Central memory CD8-positive, alpha-beta T cell (primary cell): Measurements from ENCODE around the gene PLEKHH3.

Source experiments
- ATAC-seq: fragments of 150-1000 bp; cut with Tn5 transposase; replicated peaks from 2 replicates; pipeline ENCODE4 v1.10.0; 2022; ENCODE audit warnings: mild to moderate bottlenecking, moderate FRiP score, moderate number of reproducible peaks; ENCODE audit not compliant: poor library complexity, severe bottlenecking; ENCODE audit errors: extremely low read depth
- DNase-seq, 2 donors: peaks; one replicate each; pipeline ENCODE4 v3.0.0; 2021; ENCODE audit warnings: low spot score in 2 of 2
- H3K27ac Mint-ChIP-seq: one replicate; pipeline ENCODE4 v1.8.0; 2022; ENCODE audit warnings: low read depth, mild to moderate bottlenecking, moderate library complexity, mixed read lengths
- H3K27me3 Mint-ChIP-seq: one replicate; pipeline ENCODE4 v1.8.0; 2022; ENCODE audit warnings: mixed read lengths
- H3K36me3 Mint-ChIP-seq: one replicate; pipeline ENCODE4 v1.8.0; 2022; ENCODE audit warnings: mild to moderate bottlenecking, moderate library complexity, mixed read lengths; ENCODE audit not compliant: insufficient read depth
- H3K4me1 Mint-ChIP-seq: one replicate; pipeline ENCODE4 v1.8.0; 2022; ENCODE audit warnings: mixed read lengths
- H3K4me3 Mint-ChIP-seq: one replicate; pipeline ENCODE4 v1.8.0; 2022; ENCODE audit warnings: mild to moderate bottlenecking, moderate library complexity, mixed read lengths
- H3K9me3 Mint-ChIP-seq: one replicate; pipeline ENCODE4 v1.8.0; 2022; ENCODE audit warnings: mixed read lengths

The PLEKHH3 gene

DNA sequence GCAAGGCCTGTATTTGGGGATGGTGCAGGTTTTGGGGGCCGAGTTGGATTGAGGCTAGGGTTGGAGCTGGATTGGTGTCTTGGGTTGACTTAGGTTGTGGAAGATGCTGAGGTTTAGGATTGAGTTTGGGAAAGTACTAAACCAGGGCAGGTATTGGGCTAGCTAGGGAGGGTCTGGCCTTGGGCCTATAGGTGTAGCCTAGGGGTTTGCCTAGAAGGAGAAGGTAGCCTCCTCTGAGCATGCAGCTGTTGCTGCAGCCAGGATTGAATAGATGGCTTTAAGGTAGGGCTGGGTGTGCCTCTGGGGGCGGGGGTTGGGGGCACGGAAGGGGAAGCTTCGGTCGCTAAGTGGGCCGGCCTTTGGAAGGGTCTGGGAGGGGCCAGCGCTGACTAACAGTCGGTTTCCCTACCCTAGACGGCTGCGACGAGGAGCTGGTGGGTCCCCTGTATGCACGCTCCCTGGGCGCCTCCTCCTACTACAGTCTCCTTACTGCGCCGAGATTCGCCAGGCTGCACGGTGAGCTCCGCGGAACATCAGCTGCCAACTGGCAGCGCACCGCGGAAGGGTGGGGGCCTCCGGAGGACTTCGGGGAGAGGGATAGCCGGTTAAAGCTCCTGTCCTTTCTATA, 6.7 kb upstream of the PLEKHH3 start:
- H3K4me3 Mint-ChIP-seq, result peak overlapping the region; percentile 59
- no peak overlapping the region for H3K27ac Mint-ChIP-seq
- H3K27me3 Mint-ChIP-seq, result peaks cover 34% of the 10 kb centered on the region
- peaks cover 44% of the 10 kb centered on the region for H3K4me1 Mint-ChIP-seq
- peaks cover 9% of the 10 kb centered on the region for H3K36me3 Mint-ChIP-seq
- DNase-seq (no peak), ATAC-seq (no peak)
- no peaks in the 10 kb centered on the region for H3K9me3 Mint-ChIP-seq

DNA sequence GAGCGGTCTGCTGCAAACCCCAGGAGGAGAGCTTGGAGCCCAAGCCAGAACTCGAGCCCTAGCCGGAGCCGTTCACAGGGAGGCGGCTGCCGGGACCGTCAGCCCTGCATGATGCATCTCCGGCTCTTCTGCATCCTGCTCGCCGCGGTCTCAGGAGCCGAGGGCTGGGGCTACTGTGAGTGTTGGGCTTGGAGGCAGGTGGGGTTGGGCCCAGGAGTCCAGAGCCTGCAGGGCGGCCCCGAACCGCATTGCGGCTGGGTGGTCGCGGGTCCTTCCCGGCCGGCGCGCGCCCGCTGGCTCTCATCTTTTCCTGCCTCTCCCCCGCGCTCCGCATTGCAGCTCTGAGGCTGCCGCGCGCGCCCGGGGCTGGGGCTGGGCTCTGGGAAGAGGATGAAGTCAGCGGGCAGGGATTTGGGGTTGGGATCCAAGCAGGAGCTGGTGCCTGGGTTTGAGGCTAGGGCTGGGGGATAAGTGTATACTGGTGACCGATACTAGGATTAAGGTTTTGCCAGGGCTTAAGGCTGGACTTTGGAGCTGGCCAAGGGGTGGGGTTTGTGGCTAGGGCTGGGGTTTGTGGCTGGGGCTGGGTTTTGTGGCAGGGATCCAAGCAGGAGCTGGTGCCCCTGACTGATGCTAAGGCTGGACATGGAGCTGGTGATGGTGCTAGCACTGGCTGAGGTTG, 6.1 kb upstream of the PLEKHH3 start:
- Mint-ChIP-seq H3K9me3 (no peaks in the 10 kb centered on the region), H3K27ac (no peak overlapping the region), H3K4me3 (peak overlapping the region; percentile 59), H3K36me3 (peaks cover 11% of the 10 kb centered on the region), H3K27me3 (peaks cover 34% of the 10 kb centered on the region), H3K4me1 (peaks cover 47% of the 10 kb centered on the region)
- DNase-seq (no peak), ATAC-seq (no peak)

DNA sequence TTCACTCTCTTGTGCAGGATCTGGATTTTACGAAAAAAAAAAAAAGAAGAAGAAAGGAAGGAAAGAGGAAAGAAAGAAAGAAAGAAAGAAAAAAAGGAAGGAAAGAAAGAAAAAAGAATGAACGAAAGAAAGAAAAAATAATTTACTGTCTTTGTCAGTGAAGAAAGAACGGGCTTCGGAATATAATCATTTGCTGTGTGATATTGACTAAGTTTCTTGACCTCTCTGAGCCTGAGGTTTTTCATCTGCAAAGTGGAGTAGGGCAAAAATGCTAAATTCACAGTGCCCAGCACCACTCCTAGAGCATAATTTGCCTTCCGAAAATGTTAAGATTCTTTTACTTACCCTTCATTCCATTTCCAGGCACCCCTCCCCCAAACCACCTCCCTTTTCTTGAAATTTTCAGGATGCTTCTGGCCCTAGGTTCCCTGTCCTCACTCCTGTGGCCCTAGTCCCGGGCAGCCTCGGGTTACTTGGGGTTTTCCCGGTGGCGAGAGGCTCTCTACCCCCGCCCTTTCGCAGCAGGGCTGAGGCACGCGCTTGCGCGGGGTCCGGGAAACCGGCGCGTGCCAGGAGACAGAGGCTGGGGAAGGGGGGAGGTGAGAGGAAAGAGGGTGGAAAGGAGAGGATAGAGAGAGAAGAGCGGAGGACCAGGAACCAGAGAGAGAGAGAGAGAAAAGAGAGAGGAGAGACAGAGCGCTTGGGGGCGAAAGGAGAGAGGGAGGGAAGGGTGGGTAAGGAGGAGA, 5.4 kb upstream of the PLEKHH3 start, which contains the start of gene CNTNAP1:
TSS of gene CNTNAP1 (plus strand) at position 556 of the 746 bp plus-strand sequence. CDS start 299 bp downstream, outside the sequence.
- peaks cover 36% of the 10 kb centered on the region for H3K27me3 Mint-ChIP-seq

DNA sequence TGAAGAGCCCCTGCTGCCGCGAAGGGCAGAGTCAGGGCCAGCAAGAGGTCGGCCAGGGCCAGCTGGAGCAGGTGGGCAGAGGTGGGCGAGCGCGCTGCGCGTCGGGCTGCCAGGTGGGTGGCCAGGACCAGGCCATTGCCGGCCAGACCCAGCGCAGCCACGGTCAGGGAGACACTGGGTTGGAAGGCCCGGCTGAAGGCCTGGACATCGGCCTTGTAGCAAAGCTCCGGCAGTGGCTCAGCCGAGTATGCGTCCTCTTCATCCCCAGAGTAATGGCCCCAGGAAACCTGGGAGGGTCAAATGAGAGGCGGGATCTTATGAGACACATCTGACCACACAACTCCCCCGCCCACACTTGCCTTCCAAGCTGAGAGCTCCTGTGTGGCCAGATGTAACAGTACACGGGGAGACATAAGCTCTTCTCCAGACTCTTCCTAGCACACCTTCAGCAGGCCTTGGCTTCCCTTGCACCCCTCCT, 3.6 kb upstream of the PLEKHH3 start:
- H3K9me3 Mint-ChIP-seq, result no peaks in the 10 kb centered on the region
- H3K4me1 Mint-ChIP-seq, result peaks cover 57% of the 10 kb centered on the region
- DNase-seq, result no peak
- peak overlapping the region; percentile 85 for H3K4me3 Mint-ChIP-seq
- ATAC-seq, result no peak
- peak overlapping the region; percentile 46 for H3K27ac Mint-ChIP-seq
- peaks cover 12% of the 10 kb centered on the region for H3K36me3 Mint-ChIP-seq
- H3K27me3 Mint-ChIP-seq, result peaks cover 48% of the 10 kb centered on the region

More for the DNA sequence above, 5.4 kb upstream of the PLEKHH3 start, which contains the start of gene CNTNAP1:
- Mint-ChIP-seq H3K9me3 (no peaks in the 10 kb centered on the region), H3K4me3 (peak within 1 kb of the TSS; percentile 59), H3K4me1 (peaks cover 52% of the 10 kb centered on the region), H3K36me3 (peaks cover 13% of the 10 kb centered on the region), H3K27ac (peak within 1 kb of the TSS; percentile 46)
- DNase-seq (no peak), ATAC-seq (no peak)

DNA sequence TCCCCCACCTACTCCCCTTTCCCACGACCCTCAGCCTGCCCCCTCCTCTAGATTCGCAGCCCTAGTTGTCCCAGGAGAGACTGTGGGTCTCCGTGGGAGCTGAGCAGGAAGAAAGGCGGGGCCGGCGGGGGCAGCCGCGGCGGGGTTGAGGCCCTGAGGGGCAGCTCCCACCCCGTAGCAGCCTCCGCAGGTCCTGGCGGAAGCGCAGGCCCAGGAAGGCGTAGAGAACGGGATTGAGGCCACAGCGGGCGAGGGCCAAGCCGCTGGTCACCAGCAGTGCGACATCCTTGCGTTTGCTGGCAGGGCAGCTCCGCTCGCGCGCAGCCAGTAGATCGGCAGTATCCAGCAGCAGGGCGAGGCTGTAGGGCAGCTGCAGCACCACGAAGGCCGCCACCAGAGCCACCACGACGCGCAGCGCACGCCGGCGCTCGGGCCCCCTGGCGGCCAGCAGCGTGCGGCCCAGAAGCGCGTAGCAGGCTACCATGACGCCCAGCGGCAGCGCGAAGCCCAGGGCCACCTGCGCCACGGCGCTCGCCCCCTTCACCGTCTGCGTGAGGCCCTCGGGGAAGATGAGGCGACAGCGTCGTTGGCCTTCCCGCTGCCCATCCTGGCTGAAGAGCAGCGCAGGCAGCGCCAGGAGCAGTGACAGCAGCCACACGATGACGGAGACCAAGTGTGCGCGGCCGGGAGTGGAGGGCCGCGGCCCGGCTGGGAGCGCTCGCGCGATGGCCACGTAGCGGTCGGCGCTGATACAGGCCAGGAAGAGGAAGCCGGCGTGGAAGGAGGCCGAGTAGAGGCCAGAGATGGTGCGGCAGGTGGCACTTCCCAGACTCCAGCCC, 2.9 kb upstream of the PLEKHH3 start:
- ATAC-seq (peak; percentile 61), DNase-seq (peak; percentile 53 to 66)
- peaks cover 52% of the 10 kb centered on the region for H3K27me3 Mint-ChIP-seq
- no peaks in the 10 kb centered on the region for H3K9me3 Mint-ChIP-seq
- H3K36me3 Mint-ChIP-seq, result peaks cover 12% of the 10 kb centered on the region
- no peak overlapping the region for H3K27ac Mint-ChIP-seq
- peak overlapping the region; percentile 85 for H3K4me3 Mint-ChIP-seq
- H3K4me1 Mint-ChIP-seq, result peaks cover 61% of the 10 kb centered on the region

DNA sequence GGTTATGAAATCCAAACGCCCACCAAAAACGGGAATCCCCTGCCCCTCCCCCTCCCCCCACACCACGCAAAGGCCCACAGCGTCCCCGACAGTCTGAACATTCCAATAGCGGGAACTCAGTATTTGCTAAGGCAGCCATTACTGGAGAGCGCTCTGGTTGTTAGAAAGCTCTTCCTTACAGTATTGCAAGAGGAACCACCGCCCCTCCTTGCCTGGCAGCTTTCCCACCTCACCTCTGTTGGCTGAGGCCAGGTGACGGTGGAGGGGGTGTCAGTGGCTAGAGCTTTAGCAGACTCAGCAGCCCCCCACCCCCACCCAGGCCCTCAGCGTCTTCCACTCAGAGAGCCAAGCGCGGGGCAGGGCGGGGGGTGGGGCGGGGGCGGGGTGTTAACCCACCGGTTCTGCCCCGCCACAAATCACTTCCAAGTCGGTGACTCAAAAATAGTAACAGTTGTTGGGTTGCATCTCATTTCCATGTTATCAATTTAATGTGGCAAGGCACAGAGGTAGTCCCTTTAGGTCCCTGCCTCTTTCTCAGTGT, 2.2 kb upstream of the PLEKHH3 start:
- DNase-seq, result no peak
- Mint-ChIP-seq H3K36me3 (peaks cover 11% of the 10 kb centered on the region), H3K9me3 (no peaks in the 10 kb centered on the region), H3K27ac (no peak overlapping the region), H3K27me3 (peaks cover 59% of the 10 kb centered on the region), H3K4me1 (peaks cover 68% of the 10 kb centered on the region), H3K4me3 (peak overlapping the region; percentile 85)
- ATAC-seq, result peak; percentile 4

DNA sequence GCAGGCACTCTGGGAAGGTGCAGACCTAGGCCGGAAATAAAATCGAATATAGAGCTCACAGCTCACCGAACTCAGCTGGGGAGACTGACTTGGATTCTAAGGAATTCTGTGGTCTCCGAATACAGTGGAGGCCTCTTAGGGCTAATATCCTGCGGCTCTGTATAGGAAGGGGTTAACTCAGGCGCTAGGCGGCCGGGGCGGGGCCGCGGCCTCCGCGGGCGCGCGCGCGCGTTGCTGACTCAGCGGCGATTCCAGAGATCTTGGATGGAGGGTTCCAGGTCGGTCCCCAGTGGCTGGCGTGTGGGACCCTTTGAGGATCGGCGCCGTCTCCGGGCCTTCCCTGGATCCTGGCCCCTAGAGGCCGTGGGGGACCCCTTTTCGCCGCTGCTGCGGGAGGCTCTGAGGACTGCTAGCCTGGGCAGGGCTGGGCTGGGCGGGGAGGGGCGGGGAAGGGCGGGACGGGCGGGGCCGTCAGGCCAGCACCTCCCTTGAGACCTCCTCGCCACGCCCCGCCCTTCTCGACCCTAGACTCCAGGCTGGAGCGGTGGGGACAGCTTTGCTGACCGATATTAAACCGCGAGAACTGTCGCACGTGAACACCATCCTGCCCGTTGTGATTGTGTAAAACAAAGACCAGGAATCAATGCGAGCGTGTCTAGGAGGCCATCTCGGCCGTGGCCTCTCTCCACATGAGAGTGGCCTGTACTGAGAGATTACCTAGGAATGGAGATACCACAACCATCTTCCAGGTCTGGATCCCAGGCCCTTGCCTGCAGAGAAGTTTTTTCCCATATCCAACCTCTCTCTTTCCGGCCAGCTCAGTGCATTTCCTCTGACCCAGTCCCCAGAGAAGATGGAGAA, 1.4 kb upstream of the PLEKHH3 start:
- Mint-ChIP-seq H3K36me3 (peaks cover 11% of the 10 kb centered on the region), H3K27ac (no peak overlapping the region), H3K9me3 (no peaks in the 10 kb centered on the region), H3K4me1 (peaks cover 62% of the 10 kb centered on the region), H3K4me3 (peak overlapping the region; percentile 85), H3K27me3 (peaks cover 54% of the 10 kb centered on the region)
- ATAC-seq (peak; percentile 11), DNase-seq (peak; percentile 50)

DNA sequence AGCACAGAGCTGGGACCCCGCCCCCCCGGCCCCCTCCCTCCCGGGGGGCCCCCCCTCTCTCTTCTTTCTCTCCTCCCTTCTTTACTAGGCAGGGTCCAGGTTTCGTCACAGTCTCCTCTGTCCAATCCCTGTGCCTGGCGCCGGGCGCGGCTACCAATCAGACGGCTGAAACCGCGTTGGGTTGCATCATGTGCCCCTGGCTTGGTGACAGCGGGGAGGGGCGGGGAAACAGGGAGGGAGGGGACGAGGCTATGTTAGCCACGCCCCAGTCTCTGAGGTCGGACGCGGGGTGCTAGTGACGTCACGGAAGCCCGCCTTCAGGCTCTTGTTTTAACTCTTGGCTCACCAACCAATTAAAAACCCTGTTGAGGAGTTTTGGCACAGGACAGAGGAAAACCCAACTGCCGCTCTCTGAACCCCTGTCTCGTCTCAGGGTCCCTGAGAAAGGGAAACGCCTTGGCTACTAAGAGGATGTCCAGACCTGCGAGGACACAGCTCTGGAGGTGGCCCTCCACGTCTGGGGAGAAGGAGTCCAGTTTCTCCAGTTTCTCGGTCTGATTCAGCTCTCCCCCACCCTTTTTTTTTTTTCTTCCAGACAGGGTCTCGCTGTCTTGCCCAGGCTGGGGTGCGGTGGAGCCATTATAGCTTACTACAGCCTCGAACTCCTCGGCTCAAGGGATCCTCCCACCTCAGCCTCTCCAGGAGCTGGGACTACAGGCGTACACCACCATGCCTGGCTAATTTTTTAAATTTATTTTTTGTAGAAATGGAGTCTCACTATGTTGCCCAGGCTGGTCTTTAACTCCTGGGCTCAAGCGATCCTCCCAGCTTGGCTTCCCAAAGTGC, 441 bp upstream of the PLEKHH3 start:
- H3K36me3 Mint-ChIP-seq, result peaks cover 11% of the 10 kb centered on the region
- peaks cover 45% of the 10 kb centered on the region for H3K27me3 Mint-ChIP-seq
- H3K4me1 Mint-ChIP-seq, result peaks cover 53% of the 10 kb centered on the region
- ATAC-seq (peak; percentile 81), DNase-seq (peak; percentile 81 to 92)
- H3K9me3 Mint-ChIP-seq, result no peaks in the 10 kb centered on the region
- H3K4me3 Mint-ChIP-seq, result peak overlapping the region; percentile 85
- peak overlapping the region; percentile 80 for H3K27ac Mint-ChIP-seq

DNA sequence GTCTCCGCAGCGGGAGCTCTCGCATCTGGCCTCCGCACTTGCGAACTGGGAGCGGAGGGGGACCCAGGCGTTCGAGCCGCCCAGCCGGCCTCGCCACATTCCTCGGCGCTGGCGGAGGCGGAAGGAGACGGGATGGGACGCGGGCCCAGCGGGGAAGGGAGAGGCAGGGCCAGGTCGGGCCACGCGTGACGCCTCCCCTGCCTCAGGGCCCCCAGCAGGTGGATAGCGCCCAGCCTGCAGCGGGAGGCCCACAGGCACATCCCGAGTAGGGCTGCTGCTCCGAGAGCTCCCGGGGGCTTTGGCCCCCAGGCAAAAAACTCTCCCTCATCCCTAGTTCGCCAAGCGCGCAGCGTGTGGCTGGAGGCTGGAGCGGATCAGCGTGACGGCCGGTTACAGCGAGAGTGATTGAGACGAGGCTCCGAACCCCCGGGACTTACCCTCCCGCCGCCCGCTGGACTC, 800 bp downstream of the PLEKHH3 start:
- Mint-ChIP-seq H3K4me3 (peak overlapping the region; percentile 85), H3K27me3 (peaks cover 44% of the 10 kb centered on the region), H3K4me1 (peaks cover 48% of the 10 kb centered on the region), H3K9me3 (no peaks in the 10 kb centered on the region), H3K36me3 (peaks cover 12% of the 10 kb centered on the region), H3K27ac (no peak overlapping the region)
- DNase-seq, result no peak
- ATAC-seq, result no peak

DNA sequence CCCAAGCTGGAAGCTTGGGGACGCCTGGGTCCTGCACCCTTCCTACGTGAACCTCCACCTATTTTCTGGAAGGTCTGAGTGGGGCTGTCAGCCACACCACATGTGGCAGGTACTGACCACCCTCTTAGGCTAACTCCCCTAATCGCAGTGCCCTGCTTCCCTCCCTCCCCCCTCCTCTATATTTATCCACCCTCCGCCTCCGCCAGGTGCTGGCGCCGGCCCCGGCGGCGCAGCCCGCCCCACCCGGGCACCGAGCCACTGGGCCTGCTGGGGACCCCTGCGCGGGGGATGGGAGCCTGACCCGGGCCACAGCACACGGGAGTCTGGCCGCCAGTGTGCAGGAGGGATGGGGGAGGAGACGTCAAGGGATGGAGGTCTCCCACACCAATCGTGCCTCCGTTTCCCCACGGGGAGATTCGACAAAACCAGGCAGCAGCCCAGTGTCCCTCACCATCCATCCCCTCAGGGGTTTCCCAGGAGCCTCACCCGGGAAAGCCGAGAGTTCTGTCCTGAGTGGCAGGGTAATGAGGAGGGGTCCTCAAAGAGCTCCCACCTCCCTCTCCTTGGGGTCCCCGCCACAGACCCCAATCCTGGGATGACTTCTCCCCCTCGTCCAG, 1.3 kb downstream of the PLEKHH3 start:
- H3K27me3 Mint-ChIP-seq, result peaks cover 39% of the 10 kb centered on the region
- H3K9me3 Mint-ChIP-seq, result no peaks in the 10 kb centered on the region
- H3K27ac Mint-ChIP-seq, result no peak overlapping the region
- peaks cover 11% of the 10 kb centered on the region for H3K36me3 Mint-ChIP-seq
- no peak for ATAC-seq
- peaks cover 49% of the 10 kb centered on the region for H3K4me1 Mint-ChIP-seq
- no peak for DNase-seq
- no peak overlapping the region for H3K4me3 Mint-ChIP-seq
